Measurements from ENCODE around the gene TPSAB1.
"Not testable (repeated sequence)": the region's sequence is repeated elsewhere in the genome, so short reads cannot be mapped to it uniquely, and the experiment has no call there.

Gene TPSAB1

GRCh38 chr16:1253701-1254364 is 13.3 kb downstream of the TPSAB1 start:
- not testable (repeated sequence) for DNase-seq

DNA sequence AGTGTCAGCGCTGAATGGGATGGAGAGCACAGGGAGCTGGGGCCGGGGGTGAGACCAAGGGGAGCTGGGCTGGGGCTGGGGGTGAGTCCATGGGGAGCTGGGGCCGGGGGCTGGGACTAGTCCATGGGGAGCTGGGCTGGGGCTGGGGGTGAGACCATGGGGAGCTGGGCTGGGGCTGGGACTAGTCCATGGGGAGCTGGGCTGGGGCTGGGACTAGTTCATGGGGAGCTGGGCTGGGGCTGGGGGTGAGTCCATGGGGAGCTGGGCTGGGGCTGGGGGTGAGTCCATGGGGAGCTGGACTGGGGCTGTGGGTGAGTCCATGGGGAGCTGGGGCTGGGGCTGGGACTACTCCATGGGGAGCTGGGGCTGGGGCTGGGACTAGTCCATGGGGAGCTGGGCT is 14.3 kb downstream of the TPSAB1 start:
- not testable (repeated sequence) for DNase-seq

GRCh38 chr16:1255276-1256122 is 15.0 kb downstream of the TPSAB1 start, which contains the start of gene TPSD1:
Gene TPSD1 (plus strand): TSS chr16:1256069. CDS start chr16:1256281, 212 bp downstream.
- DNase-seq, result not testable (repeated sequence)

- DNase-seq, result not testable (repeated sequence)
Observed at GRCh38 chr16:1256296-1256873, 15.9 kb downstream of the TPSAB1 start.

- DNase-seq, result no peak
Observed at GRCh38 chr16:1256874-1257322, 16.4 kb downstream of the TPSAB1 start.

GRCh38 chr16:1257561-1258224 is 17.2 kb downstream of the TPSAB1 start:
- DNase-seq, result no peak

DNA sequence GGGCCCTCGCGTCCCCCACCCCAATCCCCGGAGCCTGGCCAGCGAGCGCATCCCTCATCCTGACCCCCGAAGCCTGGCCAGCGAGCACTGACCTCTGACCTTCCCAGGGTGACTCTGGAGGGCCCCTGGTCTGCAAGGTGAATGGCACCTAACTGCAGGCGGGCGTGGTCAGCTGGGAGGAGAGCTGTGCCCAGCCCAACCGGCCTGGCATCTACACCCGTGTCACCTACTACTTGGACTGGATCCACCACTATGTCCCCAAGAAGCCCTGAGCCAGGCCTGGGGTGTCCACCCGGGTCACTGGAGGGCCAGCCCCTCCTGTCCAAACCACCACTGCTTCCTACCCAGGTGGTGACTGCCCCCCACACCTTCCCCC is 17.7 kb downstream of the TPSAB1 start:
- DNase-seq, result no peak

DNA sequence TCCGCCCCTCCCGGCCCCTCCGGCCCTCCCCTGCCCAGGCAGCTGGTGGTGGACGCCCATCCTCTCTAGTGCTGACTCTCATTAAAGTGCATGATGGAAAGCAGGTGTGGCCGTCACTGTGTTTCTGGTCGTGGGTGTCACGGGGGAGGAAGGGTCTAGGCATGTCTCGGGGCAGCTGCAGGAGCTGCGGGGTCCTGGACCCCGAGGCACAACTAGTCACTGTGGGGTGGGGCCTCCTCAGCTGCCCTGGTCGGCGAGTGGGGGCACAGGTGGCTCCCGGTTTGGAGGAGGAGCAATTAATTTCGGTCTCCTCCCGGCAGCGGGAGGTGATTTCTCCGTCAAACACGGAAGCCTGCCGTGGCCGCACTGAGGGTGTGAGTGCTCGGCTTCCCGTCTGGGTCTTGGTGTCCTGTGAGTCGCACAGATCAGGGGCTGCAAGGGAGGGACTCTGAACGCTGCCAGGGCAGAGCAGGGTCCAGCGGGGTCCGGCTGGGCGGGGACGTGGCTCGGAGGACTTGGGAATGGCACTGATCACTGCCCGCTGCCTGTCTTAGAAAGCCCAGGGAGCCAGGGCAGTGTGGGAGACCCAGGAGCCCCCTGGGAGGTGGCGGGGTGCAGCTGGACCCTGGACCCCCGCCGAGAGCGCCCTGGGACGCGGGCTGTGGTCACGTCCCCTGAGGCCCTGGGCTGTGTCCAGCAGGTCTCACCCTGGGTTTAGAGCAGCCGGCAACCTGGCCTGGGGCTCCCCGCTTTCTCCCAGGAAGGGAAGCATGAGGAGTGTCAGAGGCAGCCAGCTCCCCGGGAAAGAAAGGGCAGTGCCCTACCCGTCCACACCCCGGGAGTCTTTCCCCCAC is 18.6 kb downstream of the TPSAB1 start:
- no peak for DNase-seq

GRCh38 chr16:1259760-1260068 is 19.2 kb downstream of the TPSAB1 start:
- DNase-seq, result no peak

DNA sequence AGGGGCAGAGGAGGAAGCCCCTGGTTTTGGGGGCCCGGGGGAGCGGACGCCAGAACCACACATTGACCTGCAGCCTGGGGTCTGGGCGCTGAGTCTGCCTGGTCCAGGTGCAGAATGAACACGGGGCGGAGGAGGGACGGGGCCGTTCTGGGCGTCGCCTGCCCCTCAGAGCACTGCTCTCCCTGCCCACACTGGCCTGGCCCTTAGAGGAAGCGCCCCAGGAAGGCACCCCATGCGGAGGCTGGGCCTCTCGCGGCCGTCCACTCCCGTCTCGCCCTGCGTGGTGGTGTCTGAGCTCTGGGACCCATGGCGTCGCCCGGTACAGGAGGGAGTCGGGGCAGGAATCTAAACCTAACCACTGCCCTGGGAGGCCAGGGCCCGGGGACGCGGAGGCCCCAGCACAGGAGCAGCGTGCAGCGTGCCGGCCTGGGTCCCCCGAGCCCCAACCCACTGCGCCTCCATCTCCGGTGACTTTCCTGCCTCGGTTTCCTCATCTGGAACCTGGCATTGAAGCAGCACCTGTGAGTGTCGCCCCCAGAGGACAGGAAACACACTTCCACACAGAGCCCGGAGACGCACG is 19.7 kb downstream of the TPSAB1 start:
- no peak for DNase-seq

DNA sequence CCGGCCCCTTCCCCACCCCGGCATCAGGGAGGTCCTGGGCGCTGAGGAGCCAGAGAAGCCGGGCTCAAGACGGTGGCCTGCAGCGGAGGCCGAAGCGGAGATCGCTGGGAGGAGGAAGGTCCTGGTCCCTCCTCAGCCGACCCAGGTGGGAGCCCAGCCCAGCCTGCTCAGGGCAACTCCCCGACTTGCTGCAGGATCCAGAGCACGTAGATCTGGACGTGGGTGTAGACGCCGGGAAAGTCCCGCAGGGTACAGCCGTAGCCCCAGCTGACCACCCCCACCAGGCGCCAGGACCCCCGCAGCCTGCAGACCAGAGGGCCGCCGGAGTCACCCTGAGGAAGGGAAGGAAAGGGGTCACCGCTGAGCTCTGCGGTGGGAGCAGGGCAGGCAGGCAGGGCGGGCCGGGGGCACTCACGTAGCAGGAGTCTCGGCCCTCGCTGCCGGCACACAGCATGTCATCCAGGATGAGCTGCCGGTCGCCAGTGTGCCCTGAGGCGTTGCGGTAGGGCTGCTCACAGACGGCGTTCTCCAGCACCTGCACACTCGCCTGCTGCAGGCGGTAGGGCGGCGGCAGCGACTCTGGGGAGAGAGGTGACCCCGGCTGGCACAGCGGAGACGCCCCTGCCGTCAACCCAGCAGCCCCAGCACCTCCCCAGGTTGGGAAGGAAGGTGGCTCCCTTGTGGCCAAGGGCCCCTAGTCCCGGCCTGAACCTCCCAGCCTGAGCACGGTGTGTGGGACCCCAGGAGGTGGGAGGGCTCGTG is 20.8 kb downstream of the TPSAB1 start:
- no peak for DNase-seq

GRCh38 chr16:1262210-1262845 is 21.8 kb downstream of the TPSAB1 start:
- DNase-seq, result no peak

DNA sequence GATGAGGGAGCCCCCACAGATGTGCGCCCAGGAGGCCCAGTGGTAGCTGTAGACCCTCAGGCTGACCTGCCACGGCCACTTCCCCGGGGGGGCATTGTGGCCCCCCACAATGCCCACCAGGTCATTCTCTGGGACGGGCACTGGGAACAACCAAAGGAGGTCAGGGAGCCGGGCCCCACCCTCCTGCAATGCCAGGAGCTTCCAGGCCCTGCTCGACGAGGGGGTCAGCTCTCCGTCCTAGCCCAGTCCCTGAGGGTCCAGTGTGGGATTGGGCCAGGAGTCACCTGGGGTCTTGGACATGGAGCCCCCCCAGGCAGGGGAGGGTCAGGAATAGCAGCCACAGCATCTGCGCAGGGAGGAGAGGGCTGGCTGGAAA is 22.3 kb downstream of the TPSAB1 start:
- DNase-seq, result no peak

GRCh38 chr16:1263591-1264344 is 23.3 kb downstream of the TPSAB1 start:
- no peak for DNase-seq

DNA sequence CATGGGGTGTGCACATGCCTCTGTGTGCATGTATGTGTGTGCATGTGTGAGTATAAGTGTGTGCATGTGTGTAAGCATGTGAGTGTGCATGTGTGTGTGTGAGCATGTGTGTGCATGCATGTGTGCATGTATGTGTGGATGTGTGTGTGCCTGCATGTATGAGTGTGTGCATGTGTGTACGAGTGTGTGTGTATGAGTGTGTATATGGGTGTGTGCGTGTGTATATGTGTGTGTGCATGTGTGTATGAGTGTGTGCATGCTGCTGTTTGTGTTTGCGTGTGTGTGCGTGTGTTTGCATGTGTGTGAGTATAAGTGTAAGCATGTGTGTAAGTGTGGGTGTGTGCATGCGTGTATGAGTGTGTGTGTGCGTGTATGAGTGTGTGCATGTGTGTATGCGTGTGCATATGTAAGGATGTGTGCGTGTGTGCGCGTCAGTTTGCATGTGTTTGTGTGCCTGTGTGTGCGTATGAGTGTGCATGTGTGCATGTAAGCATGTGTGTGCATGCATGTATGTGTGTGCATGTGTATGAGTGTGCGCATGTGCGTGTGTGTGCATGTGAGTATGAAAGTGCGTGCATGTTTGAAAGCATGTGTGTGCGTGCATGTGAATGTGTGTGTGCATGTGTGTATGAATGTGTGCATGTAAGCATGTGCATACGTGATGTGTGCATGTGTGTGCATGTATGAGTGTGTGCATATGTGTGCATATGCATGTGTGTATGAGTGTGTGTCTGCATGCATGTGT is 24.0 kb downstream of the TPSAB1 start:
- no peak for DNase-seq

DNA sequence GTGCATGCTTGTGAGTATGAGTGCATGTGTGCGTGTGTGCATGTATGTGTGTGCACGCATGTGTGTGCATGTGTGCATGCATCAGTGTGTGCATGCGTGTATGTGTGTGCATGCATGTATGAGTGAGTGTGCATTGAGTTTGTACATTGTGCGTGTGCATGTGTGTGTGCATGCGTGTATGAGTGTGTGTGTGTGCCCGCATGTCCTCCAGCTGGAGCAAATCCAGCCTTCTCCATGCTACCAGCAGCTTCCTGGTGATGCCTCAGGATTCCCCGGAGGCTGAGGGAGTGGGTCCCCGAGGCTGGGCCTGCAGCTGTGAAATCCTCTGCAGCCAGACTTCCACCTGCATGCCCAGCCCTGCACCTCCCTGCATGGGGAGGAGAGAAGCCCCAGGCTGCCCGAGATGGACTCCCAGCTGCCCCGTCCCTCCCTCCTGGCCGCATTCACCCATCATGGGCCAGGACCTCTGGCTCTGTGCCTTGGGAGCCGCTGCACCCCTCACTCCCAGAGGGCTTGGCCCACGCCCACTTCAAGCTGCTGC is 24.7 kb downstream of the TPSAB1 start:
- no peak for DNase-seq

GRCh38 chr16:1265826-1266225 is 25.3 kb downstream of the TPSAB1 start:
- no peak for DNase-seq

GRCh38 chr16:1269418-1269817 is 28.9 kb downstream of the TPSAB1 start:
- DNase-seq, result not testable (repeated sequence)

DNA sequence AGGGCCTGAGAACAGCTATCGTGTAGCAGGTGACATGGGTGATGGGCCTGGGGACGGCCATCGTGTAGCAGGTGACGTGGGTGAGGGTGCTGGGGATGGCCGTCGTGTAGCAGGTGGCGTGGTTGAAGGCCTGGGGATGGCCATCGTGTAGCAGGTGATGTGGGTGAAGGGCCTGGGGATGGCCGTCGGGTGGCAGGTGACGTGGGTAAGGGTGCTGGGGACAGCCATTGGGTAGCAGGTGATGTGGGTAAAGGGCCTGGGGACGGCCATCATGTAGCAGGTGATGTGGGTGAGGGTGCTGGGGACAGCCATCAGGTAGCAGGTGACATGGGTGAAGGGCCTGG is 30.8 kb downstream of the TPSAB1 start:
- DNase-seq, result no peak

Data from stimulated activated CD4-positive, alpha-beta T cell treated with anti-CD3 and anti-CD28 coated beads, Interleukin-4, amount 100 ng/mL, for 4 hours (primary cell).